ENCODE data around the gene MON1B.
"Not testable (repeated sequence)": the region's sequence is repeated elsewhere in the genome, so short reads cannot be mapped to it uniquely, and the experiment has no call there.

MON1B gene
- total RNA-seq, result 34.6 to 58.0 reads per million in 2 donors

DNA sequence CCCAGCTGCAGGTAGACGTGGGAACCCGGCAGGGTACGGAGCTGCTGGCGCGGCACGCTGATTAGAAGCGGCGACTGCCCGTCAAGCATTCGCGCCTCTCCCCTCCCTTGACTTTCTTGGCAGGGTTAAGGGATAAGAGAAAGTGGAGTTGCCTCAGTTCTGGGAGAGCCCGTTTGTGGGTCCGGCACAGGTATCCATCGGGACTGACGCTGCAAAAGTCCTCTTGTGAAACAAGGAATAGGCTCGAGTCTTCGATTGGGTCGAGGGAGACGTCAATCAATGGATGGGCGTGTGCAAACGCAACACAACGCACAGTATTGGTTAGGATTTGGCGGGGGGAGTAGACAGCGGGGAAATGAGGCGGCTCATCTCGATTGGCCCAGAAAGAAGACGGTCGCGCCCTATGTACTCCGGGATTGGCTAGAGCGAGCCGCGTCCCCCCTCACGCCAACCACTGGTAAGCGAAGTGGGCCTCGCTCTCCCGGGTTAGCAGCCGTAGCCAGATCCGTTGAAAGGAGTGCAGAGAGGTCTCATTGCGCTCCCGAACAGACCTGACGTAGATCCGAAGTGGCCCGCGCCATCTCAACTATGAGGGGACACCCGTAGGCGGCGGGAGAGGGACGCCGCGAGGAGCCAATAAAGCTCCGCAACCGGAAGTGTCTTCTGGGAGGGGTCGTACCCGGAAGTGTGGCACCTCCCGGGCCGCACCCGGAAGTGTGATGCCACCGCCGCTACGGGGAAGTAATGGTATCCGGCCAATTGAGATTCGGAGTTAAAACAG lies at the start of gene MON1B:
MON1B (plus strand) TSS at position 713 of the 781 bp plus-strand sequence. CDS start 296 bp downstream, outside the sequence.
- peak; percentile 81 to 99 (median 94) for DNase-seq

DNA sequence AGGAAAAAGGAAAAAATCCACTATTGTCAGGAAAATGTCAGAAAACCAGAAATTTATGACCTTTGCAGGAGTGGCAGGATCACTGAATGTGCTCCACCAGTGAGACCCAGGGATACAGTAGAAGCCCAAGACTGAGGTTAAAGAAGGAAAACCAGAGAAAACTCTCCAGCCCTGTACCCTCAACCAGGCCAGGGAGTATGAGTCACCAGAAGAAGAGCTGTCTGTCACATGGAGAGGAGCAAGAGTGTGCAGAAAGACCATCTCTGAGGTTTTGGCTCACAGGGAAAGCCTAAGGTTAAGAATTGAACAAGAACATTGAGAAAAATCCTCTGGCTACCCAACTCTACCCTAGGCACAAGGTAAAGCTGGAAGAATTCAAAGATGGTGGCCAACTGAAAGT lies 47.6 kb upstream of the MON1B start:
- DNase-seq, result no peak

- no peak for DNase-seq
Measured at GRCh38 chr16:77148121-77148520, 42.9 kb upstream of the MON1B start.

DNA sequence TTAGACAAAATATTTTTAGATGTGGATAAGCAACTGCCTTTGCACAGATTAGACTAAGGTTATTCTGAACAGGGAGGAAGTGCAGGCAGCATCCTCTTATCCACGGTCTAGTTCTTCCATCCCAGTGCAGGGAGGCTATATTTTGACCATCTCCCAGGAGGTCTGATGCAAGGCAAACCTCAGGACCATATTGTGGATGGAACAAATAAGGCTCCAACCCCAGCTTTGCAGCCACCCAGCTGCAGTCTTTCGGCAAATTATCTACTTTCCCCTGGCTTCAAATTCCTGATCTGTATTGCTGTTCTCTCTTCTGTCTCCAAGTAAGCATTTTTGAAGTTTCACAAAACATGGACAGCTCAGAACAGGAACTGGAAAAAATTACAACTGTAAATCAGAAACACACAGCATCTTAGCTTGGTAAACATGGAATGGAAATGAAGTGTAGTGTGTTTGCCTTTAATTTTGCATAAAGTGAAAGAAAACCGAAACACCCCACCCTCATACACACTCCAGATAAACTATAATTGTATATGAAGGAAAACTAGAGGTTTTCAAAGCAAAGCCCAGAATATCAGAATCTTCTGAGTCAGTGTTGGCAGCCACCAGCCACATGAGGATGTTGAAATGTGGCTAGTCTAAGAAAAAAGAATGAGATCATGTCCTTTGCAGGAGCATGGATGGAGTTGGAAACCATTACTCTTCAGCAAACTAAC lies 33.5 kb upstream of the MON1B start:
- no peak for DNase-seq

DNA sequence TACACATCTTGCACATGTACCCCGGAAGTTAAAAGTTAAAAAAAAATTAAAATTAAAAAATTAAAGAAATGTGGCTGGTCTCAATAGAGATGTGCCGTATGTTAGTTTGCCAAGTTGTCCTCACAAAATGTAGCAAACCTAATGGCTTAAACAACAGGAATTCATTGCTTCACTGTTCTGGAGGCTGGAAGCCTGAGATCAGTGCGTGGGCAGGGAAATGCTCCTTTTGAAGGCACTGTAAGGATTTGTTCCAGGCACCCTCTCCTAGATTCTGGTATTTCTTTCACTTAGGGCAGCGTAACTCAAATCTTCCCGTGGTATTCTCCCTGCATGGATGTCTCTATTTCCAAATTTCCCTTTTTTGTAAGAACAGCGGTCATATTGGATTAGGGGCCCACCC lies 32.7 kb upstream of the MON1B start:
- DNase-seq, result no peak

GRCh38 chr16:77165006-77165405 lies 26.0 kb upstream of the MON1B start:
- DNase-seq, result no peak

DNA sequence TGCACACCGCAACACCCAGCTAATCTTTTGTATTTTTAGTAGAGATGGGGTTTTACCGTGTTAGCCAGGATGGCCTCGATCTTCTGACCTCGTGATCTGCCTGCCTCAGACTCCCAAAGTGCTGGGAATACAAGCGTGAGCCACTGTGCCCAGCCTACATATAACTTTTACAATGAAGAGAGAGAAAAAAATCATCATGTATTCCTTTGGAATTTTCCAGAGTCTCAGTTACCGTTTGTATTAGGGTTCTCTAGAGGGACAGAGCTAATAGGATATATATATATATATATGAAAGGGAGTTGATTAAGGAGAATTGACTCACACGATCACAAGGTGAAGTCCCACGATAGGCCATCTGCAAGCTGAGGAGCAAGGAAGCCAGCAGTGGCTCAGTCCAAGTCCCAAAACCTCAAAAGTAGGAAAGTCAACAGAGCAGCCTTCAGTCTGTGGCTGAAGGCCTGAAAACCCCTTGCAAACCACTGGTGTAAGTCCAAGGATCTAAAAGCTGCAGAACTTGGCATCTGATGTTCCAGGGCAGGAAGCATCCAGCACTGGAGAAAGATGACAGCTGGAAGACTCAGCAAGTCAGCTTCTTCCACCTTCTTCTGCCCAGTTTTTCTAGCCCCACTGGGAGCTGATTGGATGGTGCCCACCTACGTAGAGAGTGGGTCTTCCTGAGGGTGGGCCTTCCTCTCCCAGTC lies 25.3 kb upstream of the MON1B start:
- not testable (repeated sequence) for DNase-seq

GRCh38 chr16:77166726-77167125 lies 24.3 kb upstream of the MON1B start:
- no peak for DNase-seq

DNA sequence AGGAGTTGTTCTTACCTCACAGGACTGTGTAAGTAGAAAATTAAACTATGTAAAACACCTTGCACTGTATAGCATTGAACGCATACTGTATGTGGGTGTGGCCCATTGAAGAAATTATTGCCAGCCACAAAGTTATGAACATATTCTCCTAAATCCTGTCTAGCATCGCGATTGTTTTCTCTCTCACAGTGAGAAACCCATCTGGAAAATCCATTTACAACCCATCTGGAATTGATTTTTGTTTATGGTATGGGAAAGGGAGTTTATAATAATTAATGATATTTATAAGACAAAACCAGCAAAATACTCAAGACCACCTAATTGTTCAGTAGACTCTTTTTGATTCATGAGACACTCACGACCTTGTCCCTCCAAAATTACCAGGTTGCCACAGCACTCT lies 22.1 kb upstream of the MON1B start:
- DNase-seq, result no peak

GRCh38 chr16:77169650-77170236 lies 21.2 kb upstream of the MON1B start:
- DNase-seq, result peak in 2 of 5 experiments; percentile 21 to 55

DNA sequence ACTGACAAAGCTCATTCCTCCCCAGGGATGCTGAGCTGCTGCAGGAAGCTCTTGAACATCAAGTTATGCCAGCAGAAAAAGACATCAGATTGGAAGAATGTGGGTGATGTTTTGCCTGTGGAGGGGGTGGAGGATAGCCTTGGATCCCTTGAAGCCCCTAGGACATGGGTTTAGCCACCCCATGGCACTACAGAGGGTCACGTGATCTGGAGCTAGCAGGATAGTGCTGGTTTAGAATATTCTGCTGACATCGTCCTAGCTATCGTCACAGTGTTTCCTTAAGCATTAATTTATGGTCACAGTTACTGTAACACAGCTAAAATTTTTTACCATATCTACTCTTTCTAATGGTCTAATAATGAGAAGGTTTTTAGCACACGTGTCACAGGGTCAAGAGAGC lies 20.2 kb upstream of the MON1B start:
- no peak for DNase-seq

DNA sequence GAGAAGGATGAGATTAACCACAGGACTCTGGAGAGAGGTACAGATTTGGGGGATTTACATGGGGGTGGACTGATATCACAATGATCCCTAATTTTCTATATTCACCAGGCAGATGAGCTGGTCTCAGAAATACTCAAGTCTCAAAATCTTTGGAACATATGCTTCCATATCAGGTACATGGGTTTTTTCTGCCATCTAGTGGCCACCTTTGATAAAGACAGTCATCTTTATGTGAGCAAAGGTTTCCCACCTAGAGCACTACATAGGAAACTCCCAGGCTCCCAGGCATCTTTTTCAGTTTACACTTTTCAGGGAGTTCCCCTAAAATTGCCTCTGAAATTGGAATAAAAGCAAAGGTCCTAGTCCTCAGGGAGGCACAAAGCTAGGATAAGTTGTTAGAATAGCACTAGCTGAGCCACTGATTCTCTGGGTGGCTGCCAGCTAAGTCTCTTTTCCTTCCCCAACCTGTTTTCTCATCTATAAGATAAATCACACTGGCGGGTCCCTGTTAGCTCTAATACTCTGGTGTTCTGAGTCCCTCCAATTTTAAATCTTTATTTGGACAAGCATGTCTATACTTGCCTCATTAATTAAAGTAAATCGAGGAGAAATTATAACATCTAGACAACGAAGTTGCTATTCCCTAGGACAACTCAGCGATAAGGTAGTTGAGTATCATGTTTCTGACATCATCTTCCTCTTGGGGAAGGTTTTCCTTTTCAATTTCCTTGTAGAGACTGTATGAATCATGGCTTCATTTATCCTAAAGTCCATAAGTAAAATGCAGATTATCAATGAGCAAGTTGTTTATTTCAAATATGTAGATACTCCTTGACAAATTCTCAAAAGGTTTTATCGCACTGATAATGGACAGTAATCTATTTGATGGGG lies 19.0 kb upstream of the MON1B start:
- DNase-seq, result peak in 1 of 5 experiments; percentile 38

DNA sequence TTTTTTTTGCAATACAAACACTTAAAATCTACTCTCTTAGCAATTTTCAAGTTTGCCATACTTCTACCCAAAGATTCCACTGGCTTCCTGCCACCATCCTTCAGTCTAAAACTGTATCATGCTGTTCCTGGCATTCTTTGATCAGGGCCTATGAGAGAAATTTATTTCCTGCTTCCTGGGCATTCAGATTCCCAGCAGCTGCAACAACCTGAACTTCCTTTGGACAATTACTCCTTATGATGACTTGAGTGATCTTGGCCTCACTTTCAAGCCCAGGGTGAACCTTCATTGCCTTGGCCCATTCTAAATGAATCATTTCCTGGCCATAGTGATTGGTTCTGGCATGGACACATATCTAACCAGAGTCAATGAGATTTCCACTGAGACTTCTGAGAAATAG lies 18.0 kb upstream of the MON1B start:
- no peak for DNase-seq

DNA sequence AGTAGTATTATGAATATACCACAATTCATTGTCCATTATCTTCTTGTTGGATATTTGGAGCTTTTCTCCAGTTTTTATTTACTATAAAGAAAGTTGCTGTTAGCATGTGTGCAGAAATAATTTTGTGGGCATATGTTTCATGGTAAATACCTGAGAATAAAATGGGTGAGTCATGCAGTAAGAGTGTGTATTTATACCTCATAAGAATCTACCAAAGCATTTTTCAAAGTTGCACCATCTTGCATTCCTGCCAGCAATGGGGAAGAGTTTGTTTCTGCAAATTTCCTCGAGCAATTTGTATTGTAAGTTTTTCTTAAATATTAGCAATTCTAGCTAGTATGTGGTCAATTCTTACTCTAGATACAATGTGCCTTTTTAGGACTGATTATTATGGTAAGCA lies 7.9 kb upstream of the MON1B start:
- DNase-seq, result no peak

- not testable (repeated sequence) for DNase-seq
Measured at GRCh38 chr16:77186298-77186697, 4.7 kb upstream of the MON1B start.

DNA sequence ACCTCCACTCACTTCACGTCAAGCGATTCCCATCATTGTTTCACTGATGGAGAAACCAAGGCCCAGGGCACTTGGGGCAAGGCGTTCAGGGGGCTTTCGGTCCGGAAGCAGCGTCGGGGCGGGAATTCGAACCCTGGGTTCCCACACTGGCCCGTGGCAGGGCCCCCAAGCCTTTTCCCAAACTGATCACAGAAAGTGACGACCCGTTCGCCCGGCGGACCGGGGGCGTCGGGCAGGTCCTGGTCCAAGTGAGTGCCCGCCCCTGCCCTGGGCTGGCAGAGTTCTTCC lies 856 bp upstream of the MON1B start:
- no peak for DNase-seq

DNA sequence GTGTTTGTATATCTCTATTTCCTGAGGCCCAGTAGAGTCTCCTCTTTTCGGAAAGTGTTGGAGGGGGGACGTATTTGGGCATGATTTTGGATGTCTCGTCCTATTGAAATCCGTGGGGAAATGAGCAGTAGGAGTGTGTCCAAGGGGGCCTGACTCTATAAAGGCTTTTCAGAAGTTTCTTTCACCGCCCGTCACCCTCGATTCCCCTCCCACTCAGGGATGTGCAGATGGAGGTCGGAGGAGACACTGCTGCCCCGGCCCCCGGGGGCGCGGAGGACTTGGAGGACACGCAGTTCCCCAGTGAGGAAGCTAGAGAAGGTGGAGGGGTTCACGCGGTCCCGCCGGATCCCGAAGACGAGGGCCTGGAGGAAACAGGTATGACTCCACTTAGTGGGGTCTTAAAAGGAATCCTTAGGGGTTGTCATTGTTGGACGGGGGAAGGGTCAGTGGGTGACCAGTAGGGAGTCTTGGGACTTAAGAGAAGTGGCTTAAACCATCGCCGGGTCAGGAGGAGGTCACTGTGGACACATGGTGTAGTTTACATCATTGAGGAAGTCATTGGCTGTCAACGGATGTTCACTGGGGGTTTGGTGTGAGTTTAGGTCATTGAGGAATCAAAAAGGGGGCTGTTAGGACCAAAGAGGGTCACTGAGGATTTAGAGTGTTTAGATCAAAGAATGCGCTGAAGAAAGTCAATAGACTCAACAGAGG lies 424 bp downstream of the MON1B start:
- peak in 2 of 5 experiments; percentile 29 to 55 for DNase-seq

GRCh38 chr16:77193377-77193776 lies 2.4 kb downstream of the MON1B start:
- no peak for DNase-seq

- no peak for DNase-seq
Measured at GRCh38 chr16:77194295-77195231, 3.6 kb downstream of the MON1B start.

DNA sequence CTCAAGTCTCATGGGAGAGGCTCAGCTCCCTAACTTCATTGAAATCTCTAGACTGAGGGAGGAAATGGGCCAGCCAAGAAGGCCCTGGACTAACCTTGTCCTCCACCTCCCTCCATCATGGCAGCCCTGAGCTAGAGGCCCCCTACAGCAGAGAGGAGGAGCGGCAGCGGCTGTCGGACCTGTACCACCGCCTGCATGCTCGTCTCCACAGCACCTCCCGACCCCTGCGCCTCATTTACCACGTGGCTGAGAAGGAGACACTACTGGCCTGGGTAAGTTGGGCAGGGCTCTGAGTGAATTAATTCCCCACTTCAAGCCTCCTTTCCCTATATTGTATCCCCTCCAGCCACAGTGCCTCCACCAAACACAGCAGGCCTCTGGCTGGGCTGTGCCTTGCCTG lies 4.4 kb downstream of the MON1B start:
- no peak for DNase-seq

All from T-helper 2 cell (primary cell).